Measurements from ENCODE around the gene TRAFD1.
"Not testable (repeated sequence)": the region's sequence is repeated elsewhere in the genome, so short reads cannot be mapped to it uniquely, and the experiment has no call there.

The TRAFD1 gene, protein sequence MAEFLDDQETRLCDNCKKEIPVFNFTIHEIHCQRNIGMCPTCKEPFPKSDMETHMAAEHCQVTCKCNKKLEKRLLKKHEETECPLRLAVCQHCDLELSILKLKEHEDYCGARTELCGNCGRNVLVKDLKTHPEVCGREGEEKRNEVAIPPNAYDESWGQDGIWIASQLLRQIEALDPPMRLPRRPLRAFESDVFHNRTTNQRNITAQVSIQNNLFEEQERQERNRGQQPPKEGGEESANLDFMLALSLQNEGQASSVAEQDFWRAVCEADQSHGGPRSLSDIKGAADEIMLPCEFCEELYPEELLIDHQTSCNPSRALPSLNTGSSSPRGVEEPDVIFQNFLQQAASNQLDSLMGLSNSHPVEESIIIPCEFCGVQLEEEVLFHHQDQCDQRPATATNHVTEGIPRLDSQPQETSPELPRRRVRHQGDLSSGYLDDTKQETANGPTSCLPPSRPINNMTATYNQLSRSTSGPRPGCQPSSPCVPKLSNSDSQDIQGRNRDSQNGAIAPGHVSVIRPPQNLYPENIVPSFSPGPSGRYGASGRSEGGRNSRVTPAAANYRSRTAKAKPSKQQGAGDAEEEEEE

GRCh38 chr12:112125250-112125999, at the start of gene TRAFD1:
Gene TRAFD1, plus strand, starts transcription at chr12:112125560. Its CDS starts 4,963 bp downstream, at chr12:112130523.
- DNase-seq (ENCODE audit: low read depth in 2 of 2), result peak; percentile 97 to 98

DNA sequence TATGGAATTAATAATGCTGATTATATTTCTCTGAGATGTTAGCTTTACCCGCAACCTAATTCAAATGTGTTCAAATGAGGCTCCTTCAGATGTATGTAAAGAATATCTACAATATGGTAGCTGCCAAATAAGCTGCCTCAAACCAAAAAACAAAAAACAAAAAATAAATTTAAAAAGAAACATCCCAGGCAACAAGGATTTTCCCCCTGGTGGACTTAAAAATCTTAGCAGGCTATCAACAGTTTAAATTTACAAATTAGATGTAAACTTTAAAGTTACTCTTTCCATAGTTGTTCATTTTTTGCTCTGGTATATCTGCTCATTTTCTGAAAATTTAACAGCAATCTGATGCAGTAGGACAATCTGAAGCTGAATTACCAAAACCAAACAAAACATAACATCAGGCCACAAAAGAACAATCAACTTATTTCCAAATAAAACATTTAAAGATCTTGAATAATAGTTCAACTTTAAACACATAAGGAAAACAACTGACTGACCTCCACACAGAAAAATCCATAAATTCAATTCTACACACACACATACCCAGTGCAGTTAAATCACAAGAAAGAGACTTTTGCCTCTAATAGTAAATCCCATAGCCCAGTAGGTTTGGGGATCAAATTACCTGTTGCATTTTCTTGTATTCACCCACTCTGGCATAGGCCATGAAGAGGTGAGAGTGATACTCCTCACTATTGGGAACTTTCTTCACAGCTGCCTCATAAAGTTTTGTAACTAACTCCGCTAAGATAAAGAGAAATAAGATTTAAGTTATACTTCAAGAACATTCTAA, 38.1 kb upstream of the TRAFD1 start:
- DNase-seq (ENCODE audit: low read depth in 2 of 2), result no peak

- DNase-seq (ENCODE audit: low read depth in 2 of 2), result no peak
Measured at GRCh38 chr12:112087851-112088250, 37.5 kb upstream of the TRAFD1 start.

GRCh38 chr12:112091563-112091962, 33.8 kb upstream of the TRAFD1 start:
- DNase-seq (ENCODE audit: low read depth in 2 of 2), result no peak

DNA sequence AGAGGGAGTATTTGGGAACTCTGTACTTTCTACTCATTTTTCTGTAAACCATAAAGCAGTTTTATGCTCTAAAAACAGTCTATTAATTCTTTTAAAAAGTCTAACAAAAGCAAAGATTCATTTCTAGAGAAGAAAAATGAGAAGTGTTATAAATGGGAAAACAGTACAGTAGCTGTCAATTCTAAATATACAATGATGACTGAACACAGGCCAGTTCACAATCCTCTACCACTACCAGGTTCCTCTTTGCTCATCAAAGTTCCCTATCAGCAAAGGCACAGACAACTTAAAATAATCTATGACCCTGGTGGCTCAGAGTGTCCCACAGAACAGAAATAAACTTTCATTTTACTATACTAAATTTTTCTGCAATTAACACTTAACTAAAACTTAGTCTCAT, 29.3 kb upstream of the TRAFD1 start:
- no peak for DNase-seq (ENCODE audit: low read depth in 2 of 2)

DNA sequence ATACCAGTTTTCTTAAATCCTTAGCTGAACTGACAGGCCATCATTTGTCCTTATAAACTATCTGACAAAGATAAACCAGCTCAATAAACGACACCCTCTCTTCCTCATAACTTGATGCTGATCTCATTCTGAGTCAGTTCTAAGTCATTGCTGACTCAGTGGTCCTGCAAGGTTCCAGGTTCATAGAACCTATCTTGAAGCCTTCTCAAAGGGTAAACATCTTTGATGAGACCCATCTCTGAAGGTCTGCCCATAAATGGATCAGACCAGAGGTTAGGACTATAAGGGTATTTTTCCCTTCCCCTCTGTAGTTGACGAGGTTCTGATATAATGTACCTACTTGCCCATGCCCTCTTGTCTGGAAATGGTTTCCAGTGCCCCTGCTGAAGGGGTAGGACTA, 28.7 kb upstream of the TRAFD1 start:
- DNase-seq (ENCODE audit: low read depth in 2 of 2), result no peak

GRCh38 chr12:112097641-112098040, 27.7 kb upstream of the TRAFD1 start:
- no peak for DNase-seq (ENCODE audit: low read depth in 2 of 2)

DNA sequence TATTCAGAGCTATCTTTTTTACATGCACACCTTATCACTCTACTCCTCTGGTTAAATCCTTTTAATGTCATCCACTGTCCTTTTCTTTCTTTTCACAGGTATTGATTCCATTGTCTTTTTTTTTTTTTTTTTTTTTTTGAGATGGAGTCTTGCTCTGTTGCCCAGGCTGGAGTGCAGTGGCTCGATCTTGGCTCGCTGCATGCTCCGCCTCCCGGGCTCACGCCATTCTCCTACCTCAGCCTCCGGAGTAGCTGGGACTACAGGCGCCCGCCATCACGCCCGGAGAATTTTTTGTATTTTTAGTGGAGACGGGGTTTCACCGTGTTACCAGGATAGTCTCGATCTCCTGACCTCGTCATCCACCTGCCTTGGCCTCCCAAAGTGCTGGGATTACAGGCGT, 24.9 kb upstream of the TRAFD1 start:
- DNase-seq (ENCODE audit: low read depth in 2 of 2), result not testable (repeated sequence)

DNA sequence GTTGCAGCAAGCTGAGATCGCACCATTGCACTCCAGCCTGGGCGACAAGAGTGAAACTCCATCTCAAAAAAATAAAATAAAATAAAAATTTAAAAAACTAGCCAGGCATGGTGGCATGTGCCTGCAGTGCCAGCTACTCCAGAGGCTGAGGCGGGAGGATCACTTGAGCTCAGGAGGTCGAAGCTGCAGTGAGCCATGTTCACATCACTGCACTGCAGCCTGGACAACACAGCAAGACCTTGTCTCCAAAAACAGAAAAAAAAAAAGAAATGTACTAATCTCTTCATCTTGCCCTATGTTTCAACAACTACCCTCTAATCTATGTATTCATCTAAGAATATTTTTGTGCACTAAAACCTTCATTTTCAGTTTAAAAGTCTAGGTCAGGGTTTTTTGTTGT, 23.2 kb upstream of the TRAFD1 start:
- no peak for DNase-seq (ENCODE audit: low read depth in 2 of 2)

GRCh38 chr12:112102746-112103145, 22.6 kb upstream of the TRAFD1 start:
- not testable (repeated sequence) for DNase-seq (ENCODE audit: low read depth in 2 of 2)

DNA sequence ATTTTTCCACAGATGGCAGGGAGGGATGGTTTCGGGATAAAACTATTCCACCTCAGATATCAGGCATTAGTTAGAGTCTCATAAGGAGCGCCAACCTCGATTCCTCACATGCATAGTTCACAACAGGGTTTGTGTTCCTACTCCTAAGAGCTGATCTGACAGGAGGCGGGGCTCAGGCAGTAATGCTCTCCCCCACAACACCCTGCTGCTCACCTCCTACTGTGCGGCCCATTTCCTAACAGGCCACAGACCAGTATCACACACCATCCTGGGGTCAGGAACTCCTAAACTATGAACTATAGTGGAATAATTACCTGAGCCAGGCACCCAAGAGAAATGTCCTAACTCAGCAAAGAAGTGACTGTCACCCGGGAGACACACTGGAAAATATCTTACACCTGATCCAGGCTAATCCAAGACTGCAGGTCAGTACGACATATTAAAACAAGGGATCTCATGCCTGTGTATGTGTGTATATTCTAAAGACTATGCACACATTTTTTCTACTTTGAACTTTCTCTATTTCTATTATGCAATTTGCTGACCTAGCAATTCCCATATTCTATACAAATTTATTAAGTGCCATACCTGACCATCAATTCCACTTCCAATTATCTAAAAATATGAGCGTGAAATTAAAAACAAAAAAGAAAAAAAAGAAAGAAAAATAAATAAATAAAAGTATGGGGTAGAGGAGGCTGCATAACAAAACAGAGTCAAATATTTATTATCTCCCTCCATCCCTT, 21.4 kb upstream of the TRAFD1 start:
- no peak for DNase-seq (ENCODE audit: low read depth in 2 of 2)

DNA sequence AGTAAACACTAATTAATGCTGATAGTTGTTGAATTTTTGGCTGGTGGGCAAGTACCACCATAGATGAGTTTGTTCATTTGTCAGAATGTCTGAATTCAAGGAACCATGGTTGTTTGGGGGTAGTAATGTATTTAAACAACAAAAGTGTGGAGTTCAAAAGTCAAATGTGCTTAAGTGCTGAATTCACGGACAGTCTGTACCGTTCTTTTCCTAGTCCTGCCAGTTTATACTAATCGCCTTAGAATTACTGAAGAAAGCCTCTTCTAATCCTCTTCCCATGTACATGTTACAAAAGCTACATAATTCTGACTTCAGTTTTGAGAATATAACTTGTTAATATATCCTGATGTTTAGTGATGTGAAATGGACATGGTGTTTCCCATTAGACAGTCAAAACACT, 19.5 kb upstream of the TRAFD1 start:
- no peak for DNase-seq (ENCODE audit: low read depth in 2 of 2)

GRCh38 chr12:112107306-112108201, 17.8 kb upstream of the TRAFD1 start:
- DNase-seq (ENCODE audit: low read depth in 2 of 2), result peak in 1 of 2 donors; percentile 27

- peak; percentile 81 to 88 for DNase-seq (ENCODE audit: low read depth in 2 of 2)
Measured at GRCh38 chr12:112108202-112109079, 16.9 kb upstream of the TRAFD1 start, which contains the start of gene NAA25. Gene NAA25, minus strand, starts transcription at chr12:112108783. Its CDS starts 10 bp downstream, at chr12:112108773.

DNA sequence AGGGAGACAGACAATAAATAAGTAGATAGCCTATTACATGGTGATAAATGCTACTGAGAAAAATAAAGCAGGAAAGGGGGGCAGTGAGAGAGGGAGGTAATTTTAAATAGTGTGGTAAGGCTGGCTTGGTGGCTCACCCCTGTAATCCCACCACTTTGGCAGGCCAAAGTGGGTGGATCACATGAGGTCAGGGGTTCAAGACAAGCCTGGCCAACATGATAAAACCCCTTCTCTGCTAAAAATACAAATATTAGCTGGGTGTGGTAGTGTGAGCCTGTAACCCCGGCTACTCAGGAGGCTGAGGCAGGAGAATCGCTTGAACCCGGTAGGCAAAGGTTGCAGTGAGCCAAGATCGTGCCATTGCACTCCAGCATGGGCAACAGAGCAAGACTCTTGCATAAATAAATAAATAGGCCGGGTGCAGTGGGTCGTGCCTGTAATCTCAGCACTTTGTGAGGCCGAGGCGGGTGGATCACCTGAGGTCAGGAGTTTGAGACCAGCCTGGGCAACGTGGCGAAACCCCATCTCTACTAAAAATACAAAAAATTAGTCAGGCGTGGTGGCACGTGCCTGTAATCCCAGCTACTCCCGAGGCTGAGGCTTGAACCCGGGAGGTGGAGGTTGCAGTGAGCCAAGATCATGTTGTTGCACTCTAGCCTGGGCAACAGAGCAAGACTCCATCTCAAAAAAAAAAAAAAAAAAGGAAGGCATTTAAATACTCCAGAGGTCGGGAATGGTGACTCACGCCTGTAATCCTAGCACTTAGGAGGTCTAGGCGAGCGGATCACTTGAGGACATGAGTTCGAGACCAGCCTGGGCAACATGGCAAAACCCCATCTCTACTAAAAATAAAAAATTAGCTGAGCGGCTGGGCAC, 14.3 kb upstream of the TRAFD1 start:
- not testable (repeated sequence) for DNase-seq (ENCODE audit: low read depth in 2 of 2)

DNA sequence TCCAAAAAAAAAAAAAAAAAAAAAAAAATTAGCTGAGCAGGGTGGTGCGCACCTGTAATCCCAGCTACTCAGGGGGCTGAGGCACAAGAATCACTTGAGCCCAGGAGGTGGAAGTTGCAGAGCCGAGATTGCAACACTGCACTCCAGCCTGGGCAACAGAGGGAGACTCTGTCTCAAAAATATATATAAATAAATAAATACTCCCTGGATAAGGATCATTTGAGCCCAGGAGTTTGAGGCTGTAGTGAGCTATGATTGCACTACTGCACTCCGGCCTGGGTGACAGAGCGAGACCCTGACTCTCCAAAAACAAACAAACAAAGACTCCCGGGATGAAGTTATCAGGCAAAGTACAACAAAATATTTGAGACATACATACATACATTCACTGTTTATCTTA, 13.4 kb upstream of the TRAFD1 start:
- no peak for DNase-seq (ENCODE audit: low read depth in 2 of 2)

DNA sequence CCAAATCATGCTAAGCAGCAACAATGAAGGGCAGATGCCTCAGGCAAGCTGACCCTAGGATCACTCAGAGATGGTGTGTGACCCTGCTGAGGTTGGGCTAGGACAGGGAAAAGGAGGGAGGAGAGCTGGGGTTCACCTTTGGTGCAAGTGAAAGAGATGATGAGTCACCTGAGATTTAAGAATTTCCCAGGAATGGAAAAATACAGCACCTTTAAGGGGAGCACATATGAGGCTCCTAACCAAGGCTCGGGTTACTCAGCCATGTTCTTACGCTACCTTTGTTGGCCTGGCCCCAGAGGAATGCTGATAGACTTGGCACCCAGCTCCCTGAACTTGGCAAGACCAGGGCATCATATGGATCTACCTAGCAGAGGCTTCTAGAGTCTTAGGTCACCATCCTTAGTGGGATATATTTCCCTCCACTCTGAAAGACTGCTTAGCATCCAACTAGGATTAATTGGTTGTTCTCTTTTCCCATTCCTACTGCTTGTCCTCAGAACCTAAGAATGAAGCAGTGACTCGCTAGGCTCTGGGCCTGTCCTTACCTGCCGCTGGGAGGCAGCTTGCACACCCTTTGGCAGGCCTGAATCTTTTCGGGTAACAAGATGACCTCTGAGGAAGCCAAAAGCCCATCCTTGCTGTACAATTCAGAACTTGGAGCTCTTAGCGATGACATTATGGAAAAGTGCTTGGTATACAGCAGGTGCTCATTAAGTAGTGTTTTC, 12.8 kb upstream of the TRAFD1 start:
- DNase-seq (ENCODE audit: low read depth in 2 of 2), result no peak
